Measurements from ENCODE around the gene ZSCAN16.

Gene ZSCAN16

GRCh38 chr6:28134716-28135115 lies 10.3 kb downstream of the ZSCAN16 start:
- DNase-seq, result no peak

- no peak for DNase-seq
Observed at GRCh38 chr6:28135393-28135792, 11.0 kb downstream of the ZSCAN16 start.

GRCh38 chr6:28136585-28137504 lies 12.4 kb downstream of the ZSCAN16 start:
- DNase-seq, result peak; percentile 30 to 58 (median 50)

GRCh38 chr6:28137505-28137981 lies 13.1 kb downstream of the ZSCAN16 start:
- DNase-seq, result no peak

GRCh38 chr6:28139860-28140543 lies 15.6 kb downstream of the ZSCAN16 start:
- DNase-seq, result no peak

GRCh38 chr6:28140616-28141015 lies 16.2 kb downstream of the ZSCAN16 start:
- no peak for DNase-seq

GRCh38 chr6:28141500-28142329 lies 17.3 kb downstream of the ZSCAN16 start, which contains the start of gene ZKSCAN8:
ZKSCAN8 (plus strand) TSS chr6:28141883; CDS start chr6:28148408, 6,525 bp downstream.
- DNase-seq, result peak; percentile 39 to 64 (median 44)

GRCh38 chr6:28142446-28142845 lies 18.0 kb downstream of the ZSCAN16 start:
- DNase-seq, result no peak

GRCh38 chr6:28145231-28145630 lies 20.8 kb downstream of the ZSCAN16 start:
- DNase-seq, result no peak

- no peak for DNase-seq
Observed at GRCh38 chr6:28152531-28152930, 28.1 kb downstream of the ZSCAN16 start.

- DNase-seq, result no peak
Observed at GRCh38 chr6:28153546-28153945, 29.1 kb downstream of the ZSCAN16 start.

- no peak for DNase-seq
Observed at GRCh38 chr6:28154357-28154756, 29.9 kb downstream of the ZSCAN16 start.

GRCh38 chr6:28158318-28158717 lies 33.9 kb downstream of the ZSCAN16 start:
- DNase-seq, result no peak

- DNase-seq, result no peak
Observed at GRCh38 chr6:28159029-28159607, 34.7 kb downstream of the ZSCAN16 start.

- no peak for DNase-seq
Observed at GRCh38 chr6:28160233-28160632, 35.8 kb downstream of the ZSCAN16 start.

GRCh38 chr6:28161410-28162079 lies 37.1 kb downstream of the ZSCAN16 start:
- peak; percentile 45 to 80 (median 67) for DNase-seq

- DNase-seq, result no peak
Observed at GRCh38 chr6:28165563-28165962, 41.2 kb downstream of the ZSCAN16 start.

- no peak for DNase-seq
Observed at GRCh38 chr6:28167068-28167467, 42.7 kb downstream of the ZSCAN16 start.

GRCh38 chr6:28167926-28168325 lies 43.5 kb downstream of the ZSCAN16 start:
- DNase-seq, result no peak

- no peak for DNase-seq
Observed at GRCh38 chr6:28171271-28171670, 46.9 kb downstream of the ZSCAN16 start.

- no peak for DNase-seq
Observed at GRCh38 chr6:28172006-28172405, 47.6 kb downstream of the ZSCAN16 start.

GRCh38 chr6:28176373-28176772 lies 52.0 kb downstream of the ZSCAN16 start:
- DNase-seq, result no peak

Data from activated naive CD4-positive, alpha-beta T cell (primary cell).